Measurements from ENCODE around the gene IBTK.

GRCh38 chr6:82182756-82183155, 64.8 kb downstream of the IBTK start:
- TF ChIP-seq CTCF (IDR thresholded peaks at IDR 0.05 in 2 of 3, conservative IDR thresholded peaks at IDR 0.05 in 1 of 3; ENCODE audit: borderline replicate concordance in 1 of 3, insufficient read depth in 1 of 3, low read depth in 2 of 3, low read length in 2 of 3) = no peak
- TF ChIP-seq SP1 (IDR thresholded peaks at IDR 0.05; ENCODE audit: low read depth) = no peak
- TF ChIP-seq ZNF274 (IDR thresholded peaks at IDR 0.05; ENCODE audit: low read depth, low read length) = no peak

Measured in HCT116 (cell line).